GM13977 (cell line): ENCODE measurements around the gene FAAH.

Experiments used
- DNase-seq: peaks from one replicate; pipeline ENCODE4 v3.0.0; 2012; ENCODE audit warnings: low spot score
- CTCF ChIP-seq: IDR thresholded peaks from 2 replicates; pipeline ENCODE4 v1.5.1; 2012; ENCODE audit warnings: mild to moderate bottlenecking, control low read depth; ENCODE audit not compliant: insufficient read depth; ENCODE audit errors: extremely low read depth, missing control alignments
- in situ Hi-C: fragments of 300-500 bp; cut with MboI; formaldehyde crosslinking; loops from one replicate; pipeline ENCODE4 v1.12.0; 2022; ENCODE audit warnings: low sequenced_read_pairs, low pct_unique_long_range_greater_than_20kb, mixed read lengths, inconsistent platforms; ENCODE audit not compliant: unreplicated experiment

The FAAH gene

GRCh38 chr1:46400421-46400820, 6.3 kb downstream of the FAAH start:
- no peak for TF ChIP-seq CTCF
- in situ Hi-C loops = no loop called here

GRCh38 chr1:46401154-46401913, 7.2 kb downstream of the FAAH start:
- in situ Hi-C loops = no loop called here
- TF ChIP-seq CTCF = no peak
- no peak for DNase-seq

More at GRCh38 chr1:46400421-46400820, 6.3 kb downstream of the FAAH start:
- no peak for DNase-seq

GRCh38 chr1:46401964-46402626, 8.0 kb downstream of the FAAH start:
- in situ Hi-C loops = no loop called here
- DNase-seq = no peak
- TF ChIP-seq CTCF = no peak

GRCh38 chr1:46403916-46404315, 9.8 kb downstream of the FAAH start:
- in situ Hi-C loops = no loop called here
- no peak for TF ChIP-seq CTCF
- DNase-seq = no peak

GRCh38 chr1:46404482-46405196, 10.5 kb downstream of the FAAH start:
- no peak for DNase-seq
- TF ChIP-seq CTCF = no peak
- in situ Hi-C loops = no loop called here

- TF ChIP-seq CTCF = no peak
- in situ Hi-C loops = no loop called here
- DNase-seq = no peak
These were observed 11.1 kb downstream of the FAAH start for GRCh38 chr1:46405197-46405555.
